Measurements from ENCODE around the gene PLA2G2A.
"Not testable (repeated sequence)": the region's sequence is repeated elsewhere in the genome, so short reads cannot be mapped to it uniquely, and the experiment has no call there.

Gene PLA2G2A, protein sequence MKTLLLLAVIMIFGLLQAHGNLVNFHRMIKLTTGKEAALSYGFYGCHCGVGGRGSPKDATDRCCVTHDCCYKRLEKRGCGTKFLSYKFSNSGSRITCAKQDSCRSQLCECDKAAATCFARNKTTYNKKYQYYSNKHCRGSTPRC

DNA sequence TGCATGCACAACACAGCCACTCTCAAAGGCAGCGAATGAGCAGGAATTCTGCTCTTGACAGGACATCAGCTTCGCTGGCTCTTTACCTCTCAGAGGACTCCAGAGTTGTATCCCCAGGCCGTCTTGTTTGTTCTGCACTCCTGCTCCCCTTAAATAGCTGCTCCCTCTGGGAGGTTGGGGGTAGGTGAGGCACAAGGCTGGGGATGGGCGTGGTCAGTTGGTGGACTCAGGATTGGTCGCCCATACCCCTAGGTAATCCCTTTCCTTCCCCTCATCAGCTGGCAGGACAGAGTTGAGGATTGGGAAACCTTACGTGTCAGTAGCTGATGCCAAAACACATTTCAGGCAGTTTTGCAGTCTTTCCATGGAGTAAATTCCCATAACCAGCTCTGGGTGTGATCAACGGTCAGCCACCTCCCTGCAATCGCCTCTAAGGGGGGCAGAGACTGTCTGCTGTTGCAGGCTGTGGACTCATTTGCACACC is at the start of gene PLA2G2A:
Gene PLA2G2A, minus strand, starts transcription at position 125 of the 484 bp plus-strand sequence. CDS start 845 bp downstream, outside the sequence.
- no peak for ATAC-seq

DNA sequence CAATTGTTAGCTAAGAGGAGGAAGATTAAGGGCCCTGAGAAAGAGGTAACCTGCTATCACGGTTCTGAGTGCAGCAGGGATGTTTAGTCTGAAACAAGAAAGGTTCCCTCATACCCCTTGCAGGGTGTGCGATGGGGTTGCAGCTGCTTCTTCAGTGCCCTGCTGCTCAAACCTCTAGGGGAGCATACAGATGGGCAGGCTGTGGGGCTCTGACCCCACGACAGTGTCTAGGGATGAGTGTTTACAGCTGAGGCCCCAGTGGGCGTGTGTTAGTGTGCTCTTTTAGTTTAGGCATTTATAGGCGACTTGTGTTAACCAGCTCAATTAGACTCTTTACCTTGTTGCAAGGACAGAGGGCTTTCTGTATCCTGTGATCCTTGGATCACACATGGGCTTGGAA is 49.3 kb upstream of the PLA2G2A start:
- ATAC-seq: no peak

DNA sequence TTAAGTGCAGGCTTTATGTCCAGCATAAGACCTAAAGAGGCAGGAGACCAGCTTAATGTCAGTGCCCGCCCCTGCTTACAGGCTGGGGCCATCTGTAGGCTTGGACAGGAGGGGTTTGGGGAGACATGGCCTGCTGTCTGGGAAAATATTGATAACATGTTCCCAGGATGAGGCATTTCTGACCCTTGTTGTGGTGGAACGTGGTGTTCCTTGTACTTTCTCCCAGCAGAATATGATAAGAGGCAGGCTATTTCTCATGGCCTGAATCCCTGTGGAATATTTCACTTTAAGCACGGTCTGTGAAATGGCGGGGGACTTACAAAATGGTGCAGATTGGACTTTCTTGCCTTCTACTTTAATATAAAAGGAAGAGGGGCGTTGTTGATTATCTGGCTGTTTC is 48.7 kb upstream of the PLA2G2A start:
- no peak for ATAC-seq

DNA sequence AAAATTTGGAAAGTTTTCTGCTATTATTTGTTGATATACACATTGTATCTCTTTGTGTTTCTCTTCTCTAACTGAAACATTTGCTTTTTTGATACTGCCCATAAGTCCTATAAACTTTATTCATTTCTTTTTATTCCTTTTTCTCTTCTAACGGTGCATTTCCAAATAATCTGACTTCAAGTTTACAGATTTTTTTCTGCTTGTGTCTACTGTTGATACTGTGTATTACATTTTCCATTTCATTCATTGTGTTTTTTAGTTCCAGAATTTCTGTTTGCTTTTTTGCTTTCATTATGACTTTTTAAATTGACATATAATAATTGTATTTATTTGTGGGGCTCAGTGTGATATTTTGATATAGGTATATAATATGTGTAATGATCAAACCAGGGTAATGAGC is 38.3 kb upstream of the PLA2G2A start:
- ATAC-seq: no peak

DNA sequence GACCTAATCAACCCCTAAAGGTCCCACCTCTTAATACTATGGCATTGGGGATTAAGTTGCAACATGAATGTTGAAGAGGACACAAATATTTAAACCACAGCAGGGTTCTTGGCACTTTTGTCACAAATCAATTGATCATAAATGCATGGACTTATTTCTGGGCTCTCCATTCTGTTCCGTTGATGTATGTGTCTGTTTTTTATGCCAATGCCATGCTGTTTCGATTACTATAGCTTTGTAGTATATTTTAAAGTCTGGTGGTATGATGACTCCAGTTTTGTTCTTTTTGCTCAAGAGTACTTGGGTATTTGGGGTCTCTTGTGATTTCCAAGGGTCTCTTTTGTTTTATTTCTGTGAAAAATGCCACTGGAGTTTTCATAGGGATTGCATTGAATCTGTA is 34.7 kb upstream of the PLA2G2A start:
- no peak for ATAC-seq

DNA sequence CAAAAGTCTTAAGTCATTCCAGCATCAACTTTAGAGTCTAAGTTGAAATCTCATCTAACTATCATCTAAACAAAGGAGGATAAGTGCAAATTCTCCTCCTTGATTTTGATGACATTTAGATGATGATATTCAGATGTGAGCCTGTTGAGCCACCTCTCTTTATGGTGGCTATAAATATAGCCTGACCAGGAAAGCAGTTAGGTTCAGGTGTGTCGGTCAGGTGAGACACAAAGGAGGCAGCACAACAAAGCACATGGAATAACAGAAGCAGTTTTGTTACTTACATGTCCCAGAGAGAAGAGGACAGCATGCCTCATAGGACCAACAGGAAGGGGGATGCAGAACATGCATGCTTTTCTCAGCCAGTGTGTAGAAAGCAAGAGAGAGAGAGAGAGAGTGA is 30.6 kb upstream of the PLA2G2A start:
- no peak for ATAC-seq

DNA sequence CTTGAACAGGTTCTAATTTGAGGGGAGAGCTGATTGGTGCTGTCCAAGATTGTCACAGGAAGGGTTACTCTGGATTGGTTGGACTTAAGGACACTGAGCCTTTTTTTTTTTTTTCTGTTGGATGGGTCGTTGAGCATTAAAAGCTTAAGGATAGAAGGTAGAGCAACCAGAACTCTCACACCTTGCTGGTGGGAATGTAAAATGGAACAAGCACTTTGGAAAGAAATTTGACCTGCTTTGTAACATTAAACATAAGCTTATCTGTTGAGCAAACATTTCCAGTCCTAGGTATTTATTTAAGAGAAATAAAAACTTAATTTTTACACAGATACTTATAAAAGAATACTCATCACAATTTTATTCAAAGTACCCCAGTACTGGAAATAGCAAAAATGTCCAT is 29.8 kb upstream of the PLA2G2A start:
- no peak for ATAC-seq

DNA sequence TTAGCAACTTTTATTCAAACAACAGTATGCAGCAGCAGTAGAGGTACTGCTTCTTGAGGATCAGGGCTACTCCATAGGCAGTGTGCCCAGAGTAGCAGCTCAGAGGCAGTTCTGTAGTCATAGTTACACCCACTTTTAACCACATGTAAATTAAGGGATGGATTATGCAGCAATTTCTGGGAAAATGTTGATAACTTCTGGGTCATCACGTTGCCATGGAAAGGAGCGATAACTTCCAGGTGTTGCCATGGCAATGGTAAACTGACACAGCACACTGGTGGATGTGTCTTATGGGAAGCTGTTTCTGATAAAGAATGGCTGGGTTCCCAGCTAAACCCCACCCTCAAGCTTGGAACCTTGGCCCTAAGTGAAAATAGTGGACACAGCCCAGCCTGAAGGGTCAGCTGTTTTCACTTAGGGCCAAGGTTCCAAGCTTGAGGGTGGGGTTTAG is 29.0 kb upstream of the PLA2G2A start:
- no peak for ATAC-seq

DNA sequence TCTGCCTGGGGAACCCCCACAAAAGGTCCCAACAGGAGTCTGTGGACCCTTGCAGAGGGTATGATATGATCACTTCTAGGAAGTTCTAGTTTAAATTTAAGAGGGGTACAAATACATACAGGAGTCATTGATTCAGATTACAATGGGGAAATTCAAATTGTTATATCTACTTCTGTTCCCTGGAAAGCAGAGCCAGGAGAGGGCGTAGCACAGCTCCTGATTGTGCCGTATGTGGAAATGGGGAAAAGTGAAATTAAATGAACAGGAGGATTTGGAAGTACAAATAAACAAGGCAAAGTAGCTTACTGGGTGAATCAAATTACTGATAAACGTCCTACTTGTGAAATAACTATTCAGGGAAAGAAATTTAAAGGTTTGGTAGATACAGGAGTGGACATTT is 19.4 kb upstream of the PLA2G2A start:
- not testable (repeated sequence) for ATAC-seq

DNA sequence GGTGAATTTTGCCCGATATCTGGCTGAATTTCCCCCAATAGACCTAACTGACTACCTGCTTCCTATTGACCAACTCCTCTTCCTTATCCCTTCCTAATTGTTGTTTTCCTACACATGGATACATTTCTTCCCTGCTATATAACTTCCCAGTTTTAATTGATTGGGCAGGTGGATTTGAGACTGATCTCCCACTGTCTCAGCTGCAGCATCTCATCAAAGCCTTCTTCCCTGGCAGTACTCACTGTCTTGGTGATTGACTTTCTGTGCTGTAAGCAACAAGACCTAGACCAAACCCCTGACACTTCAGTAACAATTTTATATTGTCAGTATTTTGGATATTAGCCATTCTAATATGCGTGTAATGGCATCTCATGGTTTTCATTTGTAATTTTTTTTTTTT is 11.3 kb upstream of the PLA2G2A start:
- ATAC-seq: no peak

DNA sequence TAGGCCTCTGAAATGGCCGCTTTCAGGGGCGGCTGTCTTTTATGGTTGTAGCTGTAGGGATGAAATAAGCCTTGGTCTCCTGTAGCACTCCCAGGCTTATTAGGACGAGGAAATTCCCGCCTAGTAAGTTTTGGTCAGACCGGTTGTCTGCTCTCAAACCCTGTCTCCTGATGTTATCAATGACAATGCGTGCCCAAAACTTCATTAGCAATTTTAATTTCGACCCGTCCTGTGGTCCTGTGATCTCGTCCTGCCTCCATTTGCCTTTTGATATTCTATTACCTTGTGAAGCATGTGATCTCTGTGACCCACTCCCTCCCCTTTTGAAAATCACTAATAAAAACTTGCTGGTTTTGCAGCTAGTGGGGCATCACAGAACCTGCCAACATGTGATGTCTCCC is 10.8 kb upstream of the PLA2G2A start:
- ATAC-seq: not testable (repeated sequence)

DNA sequence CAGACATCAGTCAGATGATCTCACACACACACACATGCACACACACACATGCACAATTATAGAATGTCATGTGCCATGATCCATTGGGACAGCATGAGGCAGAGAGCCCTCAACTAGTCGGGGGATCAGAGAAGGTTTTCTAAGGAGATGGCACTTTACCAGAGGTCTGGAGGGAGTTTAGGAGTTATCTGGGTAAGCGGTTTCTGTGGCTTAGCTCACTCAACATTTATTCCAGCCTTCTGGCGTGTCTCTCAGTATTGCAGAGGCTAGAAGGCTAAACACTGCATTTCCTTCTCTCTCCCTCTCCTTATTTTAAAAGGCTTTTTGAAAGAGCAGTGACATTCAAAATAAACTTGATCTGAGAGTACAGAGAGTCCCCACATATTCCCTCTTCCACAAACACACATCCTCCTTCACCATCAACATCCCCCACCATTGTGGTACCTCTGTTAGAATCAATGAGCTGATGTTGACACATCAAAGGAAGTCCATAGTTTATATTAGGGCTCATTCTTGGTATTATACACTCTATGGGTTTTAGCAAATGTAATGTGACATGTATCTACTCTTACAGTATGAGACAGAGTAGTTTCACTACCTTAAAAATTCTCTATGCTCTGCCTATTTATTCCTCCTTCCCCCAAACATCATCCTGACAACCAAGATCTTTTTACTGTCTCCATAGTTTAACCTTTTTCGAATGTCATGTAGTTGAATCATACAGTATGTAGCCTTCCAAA is 9.0 kb upstream of the PLA2G2A start:
- ATAC-seq: no peak

DNA sequence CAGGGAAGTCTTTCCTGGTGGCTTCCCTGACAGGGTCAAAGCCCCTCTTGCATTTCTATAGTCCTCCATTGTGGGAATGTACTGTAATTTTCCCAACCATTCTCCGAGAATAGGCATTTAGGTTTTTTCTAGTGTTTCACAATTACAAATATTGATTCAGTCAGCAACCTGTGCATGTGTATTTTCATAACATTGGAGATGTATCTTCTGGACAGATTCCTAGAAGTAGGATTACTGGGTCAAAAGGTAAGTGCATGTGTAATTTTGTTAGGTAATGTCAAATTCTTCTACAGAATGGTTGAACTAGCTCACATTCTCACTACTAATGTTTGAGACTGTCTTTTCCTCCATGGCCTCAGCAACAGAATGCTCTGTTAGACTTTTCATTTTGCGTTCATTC is 8.3 kb upstream of the PLA2G2A start:
- no peak for ATAC-seq

DNA sequence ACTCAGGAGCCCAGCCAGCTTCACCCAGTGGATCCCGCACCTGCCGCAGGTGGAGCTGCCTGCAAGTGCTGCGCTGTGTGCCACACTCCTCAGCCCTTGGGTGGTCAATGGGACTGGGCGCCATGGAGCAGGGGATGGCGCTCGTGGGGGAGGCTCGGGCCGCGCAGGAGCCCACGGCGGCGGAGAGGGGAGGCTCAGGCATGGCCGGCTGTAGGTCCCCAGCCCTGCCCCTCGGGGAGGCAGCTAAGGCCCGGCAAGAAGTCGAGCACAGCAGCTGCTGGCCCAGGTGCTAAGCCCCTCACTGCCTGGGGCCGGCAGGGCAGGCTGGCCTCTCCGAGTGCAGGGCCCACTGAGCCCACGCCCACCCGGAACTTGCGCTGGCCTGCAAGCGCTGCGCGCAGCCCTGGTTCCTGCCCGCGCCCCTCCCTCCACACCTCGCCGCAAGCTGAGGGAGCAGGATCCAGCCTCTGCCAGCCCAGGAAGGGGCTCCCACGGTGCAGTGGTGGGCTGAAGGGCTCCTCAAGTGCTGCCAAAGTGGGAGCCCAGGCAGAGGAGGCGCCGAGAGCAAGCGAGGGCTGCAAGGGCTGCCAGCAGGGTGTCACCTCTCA is 5.1 kb upstream of the PLA2G2A start:
- ATAC-seq: not testable (repeated sequence)

DNA sequence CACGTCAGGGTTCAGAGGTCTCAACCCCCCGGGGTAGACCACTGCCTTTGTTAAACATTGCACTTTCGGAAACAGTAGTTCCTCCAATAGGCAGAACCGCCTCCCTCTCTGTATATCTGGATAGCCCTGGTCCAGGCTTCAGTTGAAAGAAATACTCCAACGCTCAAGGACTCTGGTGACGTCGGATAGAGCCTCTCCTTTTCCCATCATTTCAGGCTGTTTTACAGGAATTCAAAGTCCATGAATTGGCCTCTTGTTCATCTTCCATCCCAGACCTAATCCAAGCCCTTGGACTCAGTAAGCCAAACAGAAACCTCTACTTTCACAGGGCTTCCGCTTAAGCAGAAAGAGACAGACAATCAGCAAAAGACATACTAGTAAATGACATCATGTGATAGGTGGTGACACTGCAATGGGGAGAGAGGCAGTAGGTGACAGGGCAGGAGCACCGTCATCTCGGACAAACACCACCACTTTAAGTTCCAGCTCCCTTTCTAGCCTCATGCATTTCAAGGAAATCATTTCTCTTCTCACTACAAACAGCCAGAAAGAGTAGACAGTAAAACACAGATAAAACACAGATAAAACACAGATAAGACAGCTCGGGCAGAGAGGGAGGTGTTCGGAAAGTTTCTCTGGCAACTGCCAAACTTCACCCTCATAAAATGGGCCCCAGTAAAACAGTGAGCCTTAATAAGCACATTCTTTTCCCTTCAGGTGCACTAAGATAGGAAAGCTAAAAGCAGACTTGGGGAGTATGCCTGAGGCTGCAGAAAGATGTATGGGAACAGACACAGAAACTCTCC is 2.3 kb upstream of the PLA2G2A start:
- ATAC-seq: no peak

DNA sequence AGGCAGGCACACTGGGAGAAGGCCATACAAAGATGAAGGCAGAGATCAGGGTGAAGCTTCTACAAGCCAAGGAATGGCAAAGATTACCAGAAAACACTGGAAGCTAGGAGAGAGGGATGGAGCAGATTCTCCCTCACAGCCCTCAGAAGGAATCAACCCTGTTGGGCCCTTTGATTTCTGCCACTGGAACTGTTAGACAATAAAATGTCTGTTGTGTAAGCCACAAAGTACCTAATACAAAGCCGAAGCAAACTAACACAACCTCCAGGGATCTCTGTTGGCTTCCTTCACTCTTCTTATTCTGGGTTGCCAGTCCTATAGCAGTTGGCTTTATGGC is 1.7 kb upstream of the PLA2G2A start:
- no peak for ATAC-seq

DNA sequence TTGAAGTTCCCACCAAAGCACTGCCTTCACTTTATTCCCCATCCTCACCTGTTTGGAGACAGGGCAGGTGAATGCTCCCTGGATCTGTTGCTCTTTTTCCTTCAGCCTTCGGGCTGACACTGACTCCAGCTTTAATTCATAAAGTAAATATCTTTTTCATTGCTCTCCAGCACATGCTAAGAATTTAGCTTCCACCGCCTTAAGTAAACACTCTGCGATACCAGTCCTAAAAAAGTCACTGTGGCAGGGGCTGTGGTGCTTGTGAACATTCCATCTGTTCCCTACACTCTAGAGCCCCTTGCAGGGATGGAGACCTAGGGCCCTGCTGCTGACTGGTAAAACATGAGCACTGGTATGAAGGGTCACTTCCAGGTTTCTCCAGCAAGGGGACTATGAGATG is 896 bp upstream of the PLA2G2A start:
- no peak for ATAC-seq

DNA sequence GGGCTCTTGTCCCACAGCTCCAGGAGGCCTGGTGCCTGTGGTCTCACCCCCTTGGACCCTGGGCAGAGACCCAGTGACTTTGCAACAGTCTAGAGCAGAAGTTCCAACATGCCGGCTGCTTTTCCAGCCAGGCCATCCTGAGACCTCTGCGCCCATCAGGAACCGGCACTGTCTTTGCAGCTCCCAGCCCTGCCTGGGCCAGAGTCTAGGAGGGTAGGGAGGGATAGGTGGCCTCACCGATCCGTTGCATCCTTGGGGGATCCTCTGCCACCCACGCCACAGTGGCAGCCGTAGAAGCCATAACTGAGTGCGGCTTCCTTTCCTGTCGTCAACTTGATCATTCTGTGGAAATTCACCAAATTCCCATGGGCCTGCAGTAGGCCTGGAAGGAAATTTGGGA is 1.3 kb downstream of the PLA2G2A start:
- no peak for ATAC-seq

DNA sequence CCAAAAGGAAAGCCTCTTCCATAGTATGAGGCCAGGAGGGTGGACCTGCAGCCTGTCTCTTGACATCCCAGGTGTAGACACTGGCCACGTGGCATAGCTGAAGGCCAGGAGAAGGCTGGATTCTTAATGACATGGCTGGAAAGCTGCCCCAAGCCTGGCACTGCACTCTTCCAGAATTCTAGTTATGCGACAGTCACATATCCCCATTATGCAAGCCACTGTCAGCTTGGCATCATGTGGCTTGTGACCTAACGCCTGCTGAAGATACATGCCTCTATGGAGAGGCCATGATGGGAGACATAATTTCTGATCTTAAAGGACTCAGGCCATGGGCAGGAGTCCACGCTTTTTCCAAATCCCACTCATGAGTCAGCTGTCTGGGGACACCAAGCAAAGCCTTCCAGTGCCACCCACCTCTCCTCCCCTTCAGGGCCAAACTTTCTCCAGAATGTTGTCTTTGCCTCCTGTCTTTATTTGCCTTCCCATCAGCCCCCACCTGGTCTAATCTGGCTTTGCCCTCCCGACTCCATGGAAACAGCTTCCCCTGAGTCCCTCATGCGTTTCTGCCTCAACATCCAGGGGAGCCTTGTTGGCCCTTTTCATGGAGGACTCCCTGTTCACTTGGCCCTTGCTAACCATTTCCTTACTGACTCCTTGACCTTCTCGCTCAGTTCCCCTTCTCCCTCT is 3.0 kb downstream of the PLA2G2A start:
- no peak for ATAC-seq

DNA sequence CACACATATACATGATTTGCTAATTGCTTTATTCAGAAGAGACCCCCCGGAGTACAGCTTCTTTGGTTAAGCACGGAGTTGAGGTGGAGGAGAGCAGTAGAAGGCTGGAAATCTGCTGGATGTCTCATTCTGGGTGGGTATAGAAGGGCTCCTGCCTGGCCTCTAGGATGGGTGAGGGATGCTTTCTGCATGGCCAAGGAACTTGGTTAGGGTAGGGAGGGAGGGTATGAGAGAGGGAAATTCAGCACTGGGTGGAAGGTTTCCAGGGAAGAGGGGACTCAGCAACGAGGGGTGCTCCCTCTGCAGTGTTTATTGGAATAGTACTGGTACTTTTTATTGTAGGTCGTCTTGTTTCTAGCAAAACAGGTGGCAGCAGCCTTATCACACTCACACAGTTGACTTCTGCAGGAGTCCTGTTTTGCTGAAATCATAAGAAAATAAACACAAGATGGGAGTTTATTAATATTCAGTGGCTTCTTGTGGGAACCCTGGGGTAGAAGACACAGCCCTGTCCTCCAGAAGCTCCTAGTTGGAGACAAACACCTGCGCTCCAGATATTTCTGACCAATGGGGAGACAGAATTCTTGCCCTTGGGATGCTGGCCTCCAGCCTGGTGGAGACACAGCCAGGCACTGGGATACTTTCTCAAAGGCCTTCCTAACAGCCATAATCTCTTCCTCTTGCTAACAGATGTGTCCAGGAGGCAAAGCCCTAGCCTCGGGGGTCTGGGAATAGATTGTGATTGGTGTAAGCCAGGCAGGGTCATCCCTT is 3.8 kb downstream of the PLA2G2A start:
- ATAC-seq: no peak

DNA sequence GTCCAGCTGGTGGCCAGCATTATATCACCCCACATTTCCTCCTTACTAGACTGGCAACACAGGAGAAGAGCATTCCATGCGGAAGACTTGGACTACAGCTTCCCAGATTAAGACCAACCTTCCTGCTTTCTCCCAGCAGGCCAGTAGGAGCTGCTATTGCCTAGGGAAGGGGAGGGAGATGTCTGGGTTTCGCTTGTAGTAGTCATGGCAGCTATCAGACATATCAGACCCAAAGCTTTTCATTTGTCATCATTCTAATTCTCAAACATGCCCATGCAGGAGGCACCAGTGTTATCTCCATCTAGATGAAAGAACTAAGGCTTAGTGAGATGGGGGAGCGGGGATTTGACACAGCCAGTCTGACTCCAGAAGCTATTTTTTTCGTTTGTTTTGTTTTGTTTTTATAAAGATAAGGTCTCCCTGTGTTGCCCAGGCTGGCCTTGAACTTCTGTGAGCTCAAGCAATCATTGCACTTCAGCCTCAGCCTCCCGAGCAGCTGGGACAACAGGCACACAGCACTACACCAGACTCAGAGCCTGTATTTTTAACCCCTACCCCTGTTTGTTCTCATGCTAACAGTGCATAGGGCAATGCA is 4.5 kb downstream of the PLA2G2A start:
- peak in 1 of 2 donors; percentile 41 for ATAC-seq

DNA sequence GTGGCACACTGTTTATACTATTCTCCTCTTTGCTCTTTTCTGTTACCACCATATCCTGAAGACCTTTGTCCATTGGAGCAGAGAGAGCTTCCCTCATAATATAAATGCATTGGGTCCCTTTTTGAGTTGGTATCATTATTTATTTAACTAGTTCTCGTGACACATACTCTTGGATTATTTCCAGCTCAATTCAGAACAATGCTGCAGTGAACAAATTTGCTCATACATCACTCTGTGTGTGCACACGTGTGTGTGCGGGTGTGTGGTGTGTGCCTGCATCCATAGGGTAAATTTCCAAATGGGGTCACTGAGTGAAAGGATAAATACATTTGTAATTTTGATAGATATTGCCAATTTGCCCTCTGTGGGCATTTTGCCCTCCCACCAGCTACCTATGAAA is 5.8 kb downstream of the PLA2G2A start:
- ATAC-seq: no peak
